HG03521 (cell line): ENCODE data around the gene CENPK.
A peak's percentile ranks its signal among the peaks of the same experiment; 100 is the strongest.
"Not testable (repeated sequence)": the region's sequence is repeated elsewhere in the genome, so short reads cannot be mapped to it uniquely, and the experiment has no call there.

Source experiments
- ATAC-seq: cut with Tn5 transposase; IDR thresholded peaks from one replicate; pipeline ENCODE4 v1.9.1; 2021; ENCODE audit warnings: mild to moderate bottlenecking, moderate library complexity; ENCODE audit not compliant: unreplicated experiment

Gene CENPK

GRCh38 chr5:65508978-65509377 is 54.0 kb downstream of the CENPK start:
- ATAC-seq, result no peak

- no peak for ATAC-seq
Observed at GRCh38 chr5:65506961-65507360, 56.0 kb downstream of the CENPK start.

- ATAC-seq, result no peak
Observed at GRCh38 chr5:65489119-65489518, 73.8 kb downstream of the CENPK start.

- not testable (repeated sequence) for ATAC-seq
Observed at GRCh38 chr5:65488038-65488687, 74.8 kb downstream of the CENPK start.

- not testable (repeated sequence) for ATAC-seq
Observed at GRCh38 chr5:65486803-65487202, 76.2 kb downstream of the CENPK start.

- ATAC-seq, result no peak
Observed at GRCh38 chr5:65485405-65485804, 77.6 kb downstream of the CENPK start.

GRCh38 chr5:65483546-65484346 is 79.2 kb downstream of the CENPK start:
- peak; percentile 49 for ATAC-seq

GRCh38 chr5:65482736-65483545 is 80.0 kb downstream of the CENPK start:
- ATAC-seq, result no peak

GRCh38 chr5:65482296-65482735 is 80.7 kb downstream of the CENPK start:
- no peak for ATAC-seq

GRCh38 chr5:65481635-65482295 is 81.2 kb downstream of the CENPK start, which contains the start of gene ADAMTS6:
ADAMTS6 (minus strand) TSS chr5:65481920; CDS start chr5:65473673, 8,247 bp downstream.
- ATAC-seq, result peak; percentile 82

GRCh38 chr5:65481171-65481581 is 81.8 kb downstream of the CENPK start:
- peak; percentile 14 for ATAC-seq

- no peak for ATAC-seq
Observed at GRCh38 chr5:65480306-65480865, 82.6 kb downstream of the CENPK start.

- no peak for ATAC-seq
Observed at GRCh38 chr5:65479527-65479926, 83.4 kb downstream of the CENPK start.

- no peak for ATAC-seq
Observed at GRCh38 chr5:65478336-65478735, 84.6 kb downstream of the CENPK start.

- no peak for ATAC-seq
Observed at GRCh38 chr5:65475895-65476294, 87.1 kb downstream of the CENPK start.

GRCh38 chr5:65475336-65475735 is 87.6 kb downstream of the CENPK start:
- no peak for ATAC-seq

GRCh38 chr5:65474130-65474711 is 88.7 kb downstream of the CENPK start:
- ATAC-seq, result no peak

GRCh38 chr5:65468633-65469032 is 94.3 kb downstream of the CENPK start:
- no peak for ATAC-seq
